Measurements from ENCODE around the gene IHH. TPM values are rescaled to one million over a fixed set of nuclear protein-coding genes. Genes with fewer than 3 reads are reported as not detected.

IHH gene
- polyA plus RNA-seq, 3 donors: not detected

DNA sequence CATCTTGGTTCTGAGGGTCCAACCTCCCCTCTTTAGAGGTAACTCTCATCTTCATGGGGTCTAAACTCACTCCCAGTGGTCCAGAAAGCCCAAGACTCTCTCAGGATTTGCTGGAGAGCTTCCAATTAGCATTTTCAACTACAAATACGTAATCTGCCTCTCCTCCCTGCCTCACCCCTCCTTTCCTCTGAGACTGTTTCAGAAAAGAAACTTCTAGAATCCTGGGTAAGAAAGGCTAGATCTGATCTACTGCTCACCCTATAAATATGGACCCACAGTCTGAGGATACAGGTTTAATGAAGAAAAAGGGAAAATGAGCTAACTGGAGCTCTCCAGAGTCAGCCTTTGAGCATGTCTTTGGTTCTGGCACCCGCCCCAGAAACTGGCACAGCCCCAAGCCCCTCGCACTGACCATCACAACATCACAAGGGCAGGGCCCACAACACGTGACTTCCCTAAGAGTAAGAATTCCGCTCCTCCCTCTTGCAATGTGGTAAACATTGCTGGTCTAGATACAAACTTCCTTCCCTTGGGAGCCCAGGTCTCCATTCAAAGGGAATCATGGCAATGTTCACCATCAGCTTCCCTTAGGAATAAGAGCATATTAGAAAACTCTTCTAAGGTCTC is 21.7 kb upstream of the IHH start:
- Histone ChIP-seq H3K36me3 (replicated peaks in 1 of 2; ENCODE audit: control insufficient read depth in 1 of 2, insufficient read depth in 2 of 2, low read length in 2 of 2) (peaks cover 0 to 3% of the 10 kb centered on the region in 2 donors), H3K4me1 (ENCODE audit: control insufficient read depth in 1 of 2, insufficient read depth in 2 of 2, low read length in 2 of 2) (peaks cover 44 to 47% of the 10 kb centered on the region in 2 donors), H3K9me3 (replicated peaks in 1 of 2; ENCODE audit: control insufficient read depth in 1 of 2, insufficient read depth in 1 of 2, low read length in 2 of 2) (no peaks in the 10 kb centered on the region), H3K9ac (ENCODE audit: insufficient read depth, low read length, poor library complexity, severe bottlenecking) (no peak overlapping the region), H3K27me3 (ENCODE audit: control insufficient read depth in 2 of 2, insufficient read depth in 2 of 2, low read length in 2 of 2) (no peaks in the 10 kb centered on the region), H3K79me2 (ENCODE audit: insufficient read depth, low read length) (no peaks in the 10 kb centered on the region), H3K4me3 (replicated peaks in 1 of 3; ENCODE audit: low read depth in 2 of 3, low read length in 3 of 3) (no peak overlapping the region), H3K27ac (ENCODE audit: low read depth in 1 of 2, low read length in 2 of 2) (no peak overlapping the region), H3K4me2 (replicated peaks; ENCODE audit: extremely low read depth, low read length, poor library complexity, severe bottlenecking) (no peak overlapping the region), H4K20me1 (ENCODE audit: insufficient read depth, low read length) (no peaks in the 10 kb centered on the region), H2AFZ (ENCODE audit: insufficient read depth, low read depth, low read length, poor library complexity, severe bottlenecking) (no peak overlapping the region)
- no peaks in the 10 kb centered on the region for H3K9me3 Mint-ChIP-seq
- peaks cover 8 to 10% of the 10 kb centered on the region in 2 donors for H3K36me3 Mint-ChIP-seq
- peak overlapping the region in 3 of 7 donors; percentile 7 to 78 (median 36) for H3K27ac Mint-ChIP-seq
- H3K4me3 Mint-ChIP-seq: no peak overlapping the region
- intact Hi-C loops (cut with micrococcal nuclease): no loop called here
- no peak for TF ChIP-seq CTCF (IDR thresholded peaks at IDR 0.05)
- no peak for DNase-seq
- WGBS (ENCODE audit: insufficient coverage): 89% methylated on average over 4 of the region's 5 CpGs
- H3K4me1 Mint-ChIP-seq: peaks cover 57% of the 10 kb centered on the region
- H3K27me3 Mint-ChIP-seq (ENCODE audit: low read depth in 3 of 3): peaks cover 0 to 3% (median 0%) of the 10 kb centered on the region in 3 donors

DNA sequence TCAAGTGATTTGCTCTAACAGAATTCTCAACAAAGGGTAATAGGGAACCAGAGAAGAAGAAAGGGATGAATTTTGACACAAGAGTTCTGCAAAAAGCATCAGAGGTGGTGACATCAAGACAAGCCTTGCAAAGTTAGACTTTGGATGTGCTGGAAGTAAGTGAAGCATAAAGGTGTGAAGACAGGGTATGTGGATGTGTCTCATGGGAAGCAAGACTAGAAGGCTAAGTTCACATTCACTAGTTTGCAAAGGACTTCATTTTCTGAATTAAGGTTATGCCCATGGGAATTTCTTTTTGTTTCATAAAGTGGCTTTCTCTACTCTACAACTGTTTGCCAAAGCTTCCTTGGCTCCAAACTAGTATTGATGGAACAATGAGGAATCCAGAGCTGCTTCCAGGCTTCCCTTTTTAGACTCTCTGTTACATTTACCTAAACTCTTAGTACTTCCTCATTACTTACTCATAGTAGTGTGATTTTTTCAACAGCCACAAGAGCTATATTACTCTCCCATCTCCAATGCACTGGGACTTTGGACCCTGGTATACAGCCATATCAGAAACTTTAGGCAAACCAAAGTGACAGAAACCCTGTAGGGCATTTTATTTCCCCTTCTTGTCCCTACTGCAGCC is 21.1 kb upstream of the IHH start:
- peaks cover 14 to 16% of the 10 kb centered on the region in 2 donors for H3K36me3 Mint-ChIP-seq
- no peak for TF ChIP-seq CTCF (IDR thresholded peaks at IDR 0.05)
- peak in 2 of 3 donors; percentile 14 to 25 for DNase-seq

More for the DNA sequence above, 21.1 kb upstream of the IHH start:
- no peak overlapping the region for H3K4me3 ChIP-seq (replicated peaks in 1 of 3; ENCODE audit: low read depth in 2 of 3, low read length in 3 of 3)
- no peak overlapping the region for H3K9ac ChIP-seq (ENCODE audit: insufficient read depth, low read length, poor library complexity, severe bottlenecking)
- no peaks in the 10 kb centered on the region for H4K20me1 ChIP-seq (ENCODE audit: insufficient read depth, low read length)
- H3K4me1 Mint-ChIP-seq: peaks cover 57% of the 10 kb centered on the region
- no peak overlapping the region for H3K4me2 ChIP-seq (replicated peaks; ENCODE audit: extremely low read depth, low read length, poor library complexity, severe bottlenecking)
- H3K36me3 ChIP-seq (replicated peaks in 1 of 2; ENCODE audit: control insufficient read depth in 1 of 2, insufficient read depth in 2 of 2, low read length in 2 of 2): peaks cover 0 to 10% of the 10 kb centered on the region in 2 donors
- no peak overlapping the region for H3K27ac ChIP-seq (ENCODE audit: low read depth in 1 of 2, low read length in 2 of 2)
- no peak overlapping the region for H2AFZ ChIP-seq (ENCODE audit: insufficient read depth, low read depth, low read length, poor library complexity, severe bottlenecking)
- H3K27me3 Mint-ChIP-seq (ENCODE audit: low read depth in 3 of 3): peaks cover 0 to 3% (median 0%) of the 10 kb centered on the region in 3 donors
- H3K27me3 ChIP-seq (ENCODE audit: control insufficient read depth in 2 of 2, insufficient read depth in 2 of 2, low read length in 2 of 2): no peaks in the 10 kb centered on the region
- H3K79me2 ChIP-seq (ENCODE audit: insufficient read depth, low read length): no peaks in the 10 kb centered on the region
- H3K27ac Mint-ChIP-seq: peak overlapping the region in 2 of 7 donors; percentile 8 to 10
- H3K4me1 ChIP-seq (ENCODE audit: control insufficient read depth in 1 of 2, insufficient read depth in 2 of 2, low read length in 2 of 2): peaks cover 41 to 45% of the 10 kb centered on the region in 2 donors
- intact Hi-C loops (cut with micrococcal nuclease): no loop called here
- no peaks in the 10 kb centered on the region for H3K9me3 Mint-ChIP-seq
- H3K4me3 Mint-ChIP-seq: no peak overlapping the region
- no peaks in the 10 kb centered on the region for H3K9me3 ChIP-seq (replicated peaks in 1 of 2; ENCODE audit: control insufficient read depth in 1 of 2, insufficient read depth in 1 of 2, low read length in 2 of 2)

Data from CD14-positive monocyte (primary cell).